AG08396 (cell line): ENCODE results near the gene WDR90.
A peak's percentile ranks its signal among the peaks of the same experiment; 100 is the strongest.

ENCODE experiments used
- DNase-seq: peaks from one replicate; pipeline ENCODE4 v3.0.0; 2012; ENCODE audit warnings: low spot score, mixed read lengths

Gene WDR90

DNA sequence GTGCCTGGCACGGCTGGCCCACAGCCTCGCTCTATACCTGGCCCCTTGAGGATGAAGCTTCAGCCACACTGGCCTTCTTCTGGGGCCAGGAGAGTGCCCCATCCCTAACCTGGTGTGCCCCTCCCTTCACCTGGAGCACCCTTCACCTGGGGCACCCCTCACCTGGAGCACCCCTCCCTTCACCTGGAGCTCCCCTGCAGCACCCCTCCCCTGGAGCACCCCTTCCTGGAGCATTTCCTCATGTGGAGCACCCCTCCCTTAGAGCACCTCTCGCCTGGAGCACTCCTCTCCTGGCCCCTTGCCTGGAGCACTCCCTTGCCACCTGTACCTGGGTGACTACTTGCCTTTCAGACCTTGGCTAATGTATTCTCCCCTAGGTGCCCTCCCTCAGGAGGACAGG, 58.9 kb downstream of the WDR90 start:
- DNase-seq = no peak

DNA sequence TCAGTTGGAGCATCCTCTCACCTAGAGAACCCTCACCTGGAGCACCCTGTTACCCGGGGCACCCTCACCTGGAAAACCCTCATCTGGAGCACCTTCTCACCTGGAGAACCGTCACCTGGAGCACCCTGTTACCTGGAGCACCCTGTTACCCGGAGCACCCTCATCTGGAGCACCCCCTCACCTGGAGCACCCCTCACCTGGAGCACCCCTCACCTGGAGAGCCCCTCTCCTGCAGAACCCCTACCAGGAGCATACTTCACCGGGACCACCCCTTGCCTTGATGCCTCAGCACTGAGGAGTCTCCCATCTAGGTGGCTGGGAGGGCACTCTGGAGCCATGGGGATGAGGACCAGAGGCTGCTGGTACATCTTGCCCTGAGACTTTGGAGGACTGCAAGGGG, 59.8 kb downstream of the WDR90 start:
- no peak for DNase-seq

- DNase-seq = peak; percentile 98
Observed at GRCh38 chr16:709566-710499, 60.7 kb downstream of the WDR90 start.

- DNase-seq = no peak
Observed at GRCh38 chr16:710500-711075, 61.4 kb downstream of the WDR90 start.

DNA sequence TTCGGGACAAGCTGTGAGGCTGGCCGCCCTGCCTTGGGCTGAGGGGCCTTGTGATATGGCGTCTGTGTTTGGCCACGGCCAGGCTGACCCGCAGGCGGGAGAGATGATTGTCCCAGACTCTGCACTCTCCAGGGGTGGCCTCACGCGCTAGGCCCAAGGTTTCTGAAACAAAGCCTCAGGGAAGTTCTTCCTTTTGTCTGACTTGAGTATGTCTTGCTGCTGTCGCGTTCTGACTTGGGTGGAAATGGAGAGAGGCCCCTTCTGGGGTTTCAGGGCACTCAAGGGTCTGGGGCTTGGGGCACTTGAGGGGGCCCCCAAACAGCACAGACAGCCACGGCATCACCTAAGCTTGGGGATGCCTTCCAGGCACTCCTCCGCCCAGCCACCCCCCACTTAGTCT, 61.9 kb downstream of the WDR90 start:
- DNase-seq = no peak

GRCh38 chr16:711548-712320, 62.6 kb downstream of the WDR90 start:
- peak; percentile 91 for DNase-seq

DNA sequence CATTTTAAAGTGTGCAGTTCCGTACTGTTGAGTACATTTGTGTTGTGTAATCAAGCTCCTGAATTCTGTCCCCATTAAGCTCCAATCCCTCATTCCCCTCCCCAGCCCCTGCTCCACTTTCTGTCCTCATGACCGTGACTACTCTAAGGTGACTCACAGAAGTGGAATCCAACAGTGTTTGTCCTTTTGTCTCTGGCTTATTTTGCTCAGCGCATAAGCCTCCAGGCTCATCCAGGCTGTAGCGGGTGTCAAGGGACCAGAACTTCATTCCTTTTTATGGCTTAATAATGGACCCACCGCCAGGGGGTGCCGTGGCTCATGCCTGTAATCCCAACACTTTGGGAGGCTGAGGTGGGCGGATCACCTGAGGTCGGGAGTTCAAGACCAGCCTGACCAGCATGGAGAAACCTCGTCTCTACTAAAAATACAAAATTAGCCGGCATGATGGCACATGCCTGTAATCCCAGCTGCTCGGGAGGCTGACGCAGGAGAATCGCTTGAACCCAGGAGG, 63.6 kb downstream of the WDR90 start:
- DNase-seq = peak; percentile 90

- no peak for DNase-seq
Observed at GRCh38 chr16:714079-714478, 64.9 kb downstream of the WDR90 start.

GRCh38 chr16:714558-715476, 65.7 kb downstream of the WDR90 start, which contains the start of gene METRN:
TSS of gene METRN (plus strand) at chr16:715118. CDS start at chr16:715290, 172 bp downstream.
- peak; percentile 96 for DNase-seq

GRCh38 chr16:715477-716199, 66.5 kb downstream of the WDR90 start:
- peak; percentile 56 for DNase-seq

GRCh38 chr16:716200-716568, 67.0 kb downstream of the WDR90 start:
- peak; percentile 80 for DNase-seq

DNA sequence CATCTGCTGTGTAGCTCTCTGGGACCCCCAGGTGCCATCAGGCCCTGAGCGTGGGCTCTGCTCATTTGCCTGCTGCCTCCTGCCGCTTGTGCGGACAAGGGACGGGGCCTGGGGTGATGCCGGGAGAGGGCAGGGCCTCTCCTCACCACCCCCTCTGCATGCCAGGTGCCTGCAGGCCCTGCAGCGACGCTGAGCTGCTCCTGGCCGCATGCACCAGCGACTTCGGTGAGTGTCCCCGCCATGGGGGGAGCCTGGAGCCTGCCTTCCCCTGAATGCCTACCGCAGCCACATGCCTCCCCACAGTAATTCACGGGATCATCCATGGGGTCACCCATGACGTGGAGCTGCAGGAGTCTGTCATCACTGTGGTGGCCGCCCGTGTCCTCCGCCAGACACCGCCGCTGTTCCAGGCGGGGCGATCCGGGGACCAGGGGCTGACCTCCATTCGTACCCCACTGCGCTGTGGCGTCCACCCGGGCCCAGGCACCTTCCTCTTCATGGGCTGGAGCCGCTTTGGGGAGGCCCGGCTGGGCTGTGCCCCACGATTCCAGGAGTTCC, 67.7 kb downstream of the WDR90 start:
- DNase-seq = no peak
